ENCODE measurements around the gene DAB1.

DNA sequence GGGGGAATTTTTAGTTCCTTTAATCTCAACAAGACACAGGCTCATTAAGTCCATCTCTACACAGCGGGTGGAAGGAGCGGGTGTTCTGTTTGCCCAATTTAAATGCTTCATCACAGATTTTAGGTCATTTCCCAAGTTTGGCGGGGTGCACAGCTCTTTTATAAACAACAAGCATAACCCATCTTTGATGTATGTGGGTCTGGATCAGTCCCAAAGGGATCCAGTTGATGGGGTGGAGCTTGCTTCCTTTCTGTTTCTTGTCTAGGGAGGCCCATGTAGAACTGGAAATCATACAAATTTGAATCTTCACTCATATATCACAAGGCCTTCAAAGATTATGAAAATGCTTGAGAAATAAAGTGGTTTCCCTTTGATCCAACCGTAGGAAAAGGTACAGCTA lies 317.6 kb downstream of the DAB1 start:
- TF ChIP-seq, protein P1, sequence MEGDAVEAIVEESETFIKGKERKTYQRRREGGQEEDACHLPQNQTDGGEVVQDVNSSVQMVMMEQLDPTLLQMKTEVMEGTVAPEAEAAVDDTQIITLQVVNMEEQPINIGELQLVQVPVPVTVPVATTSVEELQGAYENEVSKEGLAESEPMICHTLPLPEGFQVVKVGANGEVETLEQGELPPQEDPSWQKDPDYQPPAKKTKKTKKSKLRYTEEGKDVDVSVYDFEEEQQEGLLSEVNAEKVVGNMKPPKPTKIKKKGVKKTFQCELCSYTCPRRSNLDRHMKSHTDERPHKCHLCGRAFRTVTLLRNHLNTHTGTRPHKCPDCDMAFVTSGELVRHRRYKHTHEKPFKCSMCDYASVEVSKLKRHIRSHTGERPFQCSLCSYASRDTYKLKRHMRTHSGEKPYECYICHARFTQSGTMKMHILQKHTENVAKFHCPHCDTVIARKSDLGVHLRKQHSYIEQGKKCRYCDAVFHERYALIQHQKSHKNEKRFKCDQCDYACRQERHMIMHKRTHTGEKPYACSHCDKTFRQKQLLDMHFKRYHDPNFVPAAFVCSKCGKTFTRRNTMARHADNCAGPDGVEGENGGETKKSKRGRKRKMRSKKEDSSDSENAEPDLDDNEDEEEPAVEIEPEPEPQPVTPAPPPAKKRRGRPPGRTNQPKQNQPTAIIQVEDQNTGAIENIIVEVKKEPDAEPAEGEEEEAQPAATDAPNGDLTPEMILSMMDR (IDR thresholded peaks at IDR 0.05): no peak
- no peak for TF ChIP-seq POLR2A (IDR thresholded peaks at IDR 0.05)
